PC-9 (cell line): ENCODE results near the gene MLIP.

Experiments
- CTCF ChIP-seq: fragments of 200-600 bp; sonication (generic); conservative IDR thresholded peaks from 2 replicates; pipeline ENCODE4 v1.6.1; 2017; ENCODE audit warnings: mixed run types, antibody characterized with exemption, mild to moderate bottlenecking, moderate library complexity
- EZH2 ChIP-seq: fragments of 200-600 bp; sonication (generic); IDR thresholded peaks from 2 replicates; pipeline ENCODE4 v1.8.0; 2017; ENCODE audit warnings: antibody characterized with exemption, low read depth

GRCh38 chr6:54076159-54076789 lies 35.0 kb upstream of the MLIP start:
- TF ChIP-seq EZH2 (no peak), CTCF (no peak)
